Ishikawa (cell line): Measurements from ENCODE around the gene VEPH1.

Experiments used
- EP300 ChIP-seq: IDR thresholded peaks from 2 replicates; pipeline ENCODE4 v1.6.1; 2012; ENCODE audit warnings: borderline replicate concordance
- TCF12 ChIP-seq: IDR thresholded peaks from 2 replicates; pipeline ENCODE4 v1.6.1; 2012; ENCODE audit warnings: low read depth
- TF ChIP-seq, protein P1 (sequence below): IDR thresholded peaks from 2 replicates; pipeline ENCODE4 v1.6.1; 2012; ENCODE audit warnings: low read depth, mild to moderate bottlenecking

DNA sequence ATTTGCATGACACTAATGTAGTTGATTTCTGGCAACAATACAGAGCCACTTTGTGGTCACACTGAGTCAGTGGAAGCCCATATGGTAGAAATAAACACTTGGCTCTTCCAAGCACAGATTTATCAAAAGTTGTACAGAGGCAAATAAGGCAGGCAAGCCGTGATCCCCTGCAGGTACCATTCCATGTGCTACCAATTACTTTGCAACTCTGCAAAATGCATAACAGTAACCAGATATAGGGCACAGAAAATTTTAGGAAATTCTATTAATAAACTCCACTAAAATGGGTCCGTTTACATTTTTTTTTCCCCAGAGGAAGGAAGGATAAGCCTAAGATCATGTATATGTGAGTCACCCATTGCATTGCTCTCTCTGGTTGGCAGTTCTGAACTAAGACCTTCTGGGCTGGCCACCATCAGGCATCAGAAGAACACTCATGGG lies 169.6 kb downstream of the VEPH1 start:
- TF ChIP-seq, protein P1, sequence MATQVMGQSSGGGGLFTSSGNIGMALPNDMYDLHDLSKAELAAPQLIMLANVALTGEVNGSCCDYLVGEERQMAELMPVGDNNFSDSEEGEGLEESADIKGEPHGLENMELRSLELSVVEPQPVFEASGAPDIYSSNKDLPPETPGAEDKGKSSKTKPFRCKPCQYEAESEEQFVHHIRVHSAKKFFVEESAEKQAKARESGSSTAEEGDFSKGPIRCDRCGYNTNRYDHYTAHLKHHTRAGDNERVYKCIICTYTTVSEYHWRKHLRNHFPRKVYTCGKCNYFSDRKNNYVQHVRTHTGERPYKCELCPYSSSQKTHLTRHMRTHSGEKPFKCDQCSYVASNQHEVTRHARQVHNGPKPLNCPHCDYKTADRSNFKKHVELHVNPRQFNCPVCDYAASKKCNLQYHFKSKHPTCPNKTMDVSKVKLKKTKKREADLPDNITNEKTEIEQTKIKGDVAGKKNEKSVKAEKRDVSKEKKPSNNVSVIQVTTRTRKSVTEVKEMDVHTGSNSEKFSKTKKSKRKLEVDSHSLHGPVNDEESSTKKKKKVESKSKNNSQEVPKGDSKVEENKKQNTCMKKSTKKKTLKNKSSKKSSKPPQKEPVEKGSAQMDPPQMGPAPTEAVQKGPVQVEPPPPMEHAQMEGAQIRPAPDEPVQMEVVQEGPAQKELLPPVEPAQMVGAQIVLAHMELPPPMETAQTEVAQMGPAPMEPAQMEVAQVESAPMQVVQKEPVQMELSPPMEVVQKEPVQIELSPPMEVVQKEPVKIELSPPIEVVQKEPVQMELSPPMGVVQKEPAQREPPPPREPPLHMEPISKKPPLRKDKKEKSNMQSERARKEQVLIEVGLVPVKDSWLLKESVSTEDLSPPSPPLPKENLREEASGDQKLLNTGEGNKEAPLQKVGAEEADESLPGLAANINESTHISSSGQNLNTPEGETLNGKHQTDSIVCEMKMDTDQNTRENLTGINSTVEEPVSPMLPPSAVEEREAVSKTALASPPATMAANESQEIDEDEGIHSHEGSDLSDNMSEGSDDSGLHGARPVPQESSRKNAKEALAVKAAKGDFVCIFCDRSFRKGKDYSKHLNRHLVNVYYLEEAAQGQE = no peak
- TF ChIP-seq EP300 = no peak
- no peak for TF ChIP-seq TCF12
